Activated CD8-positive, alpha-beta memory T cell treated with anti-CD3 and anti-CD28 coated beads for 4 hours (primary cell): ENCODE measurements around the gene SON.
A peak's percentile ranks its signal among the peaks of the same experiment; 100 is the strongest.
"Not testable (repeated sequence)": the region's sequence is repeated elsewhere in the genome, so short reads cannot be mapped to it uniquely, and the experiment has no call there.

Experiments used
- DNase-seq, 2 donors: peaks; one replicate each; pipeline ENCODE4 v3.0.0-alpha.2; 2020; ENCODE audit warnings: low read depth in 2 of 2

The SON gene

DNA sequence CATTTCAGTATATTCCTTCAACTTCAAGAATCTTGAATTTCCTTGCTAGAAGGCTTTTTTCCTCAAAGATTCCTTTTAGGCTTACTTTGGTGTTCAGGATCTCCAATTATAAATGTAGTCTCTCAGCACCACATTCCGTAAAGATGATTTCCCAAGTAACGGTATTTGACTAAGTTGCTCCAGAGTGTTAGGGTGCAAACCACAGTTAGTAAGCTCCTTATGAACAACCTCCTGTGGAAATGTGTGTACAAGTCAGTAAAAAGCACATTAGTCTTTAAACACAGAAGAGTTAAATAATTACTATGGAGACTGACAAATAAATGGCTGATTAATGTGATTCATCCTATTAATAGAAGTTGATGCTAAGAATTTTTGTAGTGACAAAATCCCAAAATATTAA lies 35.4 kb downstream of the SON start:
- DNase-seq: no peak

DNA sequence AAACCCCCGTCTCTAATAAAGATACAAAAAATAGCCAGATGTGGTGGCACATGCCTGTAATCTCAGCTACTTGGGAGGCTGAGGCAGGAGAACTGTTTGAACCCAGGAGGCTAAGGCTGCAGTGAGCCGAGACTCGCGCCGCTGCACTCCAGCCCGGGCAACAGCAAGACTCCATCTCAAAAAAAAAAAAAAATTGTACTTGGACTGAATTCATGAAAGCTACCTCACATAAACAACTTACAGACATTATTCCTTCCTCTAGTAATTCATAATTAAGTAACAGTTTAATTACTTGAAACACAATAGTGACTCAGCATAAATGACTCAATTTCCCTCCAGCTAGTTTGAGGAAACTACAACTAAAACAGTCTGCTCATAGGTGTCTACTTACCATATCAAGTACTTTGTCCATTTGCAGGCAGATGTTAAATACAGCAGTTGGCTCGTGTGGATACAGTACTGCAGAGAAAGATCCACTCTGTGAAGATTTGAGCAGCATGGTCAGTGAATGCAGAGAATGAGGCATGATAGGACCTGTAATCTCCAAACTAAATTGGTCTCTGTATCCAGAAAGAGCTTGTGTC lies 36.2 kb downstream of the SON start:
- DNase-seq: no peak

DNA sequence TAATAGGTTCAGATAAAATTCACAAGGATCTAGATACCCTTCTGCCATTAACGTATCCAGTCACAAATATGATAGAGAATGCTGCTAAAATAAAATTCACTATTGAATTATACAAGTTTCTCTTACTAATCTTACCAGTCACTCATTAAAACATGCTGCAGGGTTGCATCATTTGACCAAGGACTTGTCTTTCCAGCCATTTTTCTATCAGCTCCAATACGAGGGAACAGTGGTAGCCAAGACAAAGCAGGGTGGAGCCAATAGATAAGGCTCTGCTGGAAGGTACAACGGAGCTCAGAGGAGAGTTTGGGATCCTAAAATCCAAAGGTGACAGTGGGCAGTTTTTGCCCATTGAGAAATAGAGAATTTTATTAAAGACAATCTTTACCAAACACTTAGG lies 41.6 kb downstream of the SON start:
- DNase-seq: no peak

DNA sequence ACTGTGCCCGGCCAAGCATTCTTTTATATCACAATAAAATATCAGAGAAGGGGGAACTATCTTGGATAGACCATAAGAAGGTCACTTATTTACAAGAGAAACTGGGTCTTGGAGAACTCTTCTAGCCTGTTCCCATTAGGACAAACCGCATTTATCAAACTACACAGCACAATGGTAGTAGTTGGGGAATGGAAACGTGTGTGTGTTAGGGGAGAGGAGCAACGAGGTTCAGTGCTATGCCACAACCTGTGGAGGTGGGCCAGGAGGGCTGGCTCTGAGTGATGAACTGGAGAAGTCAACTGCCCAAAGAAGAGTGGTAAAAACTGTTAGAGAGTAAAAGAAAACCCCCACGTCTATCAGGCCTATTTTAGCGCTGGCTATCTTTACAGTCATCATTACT lies 44.1 kb downstream of the SON start:
- no peak for DNase-seq

DNA sequence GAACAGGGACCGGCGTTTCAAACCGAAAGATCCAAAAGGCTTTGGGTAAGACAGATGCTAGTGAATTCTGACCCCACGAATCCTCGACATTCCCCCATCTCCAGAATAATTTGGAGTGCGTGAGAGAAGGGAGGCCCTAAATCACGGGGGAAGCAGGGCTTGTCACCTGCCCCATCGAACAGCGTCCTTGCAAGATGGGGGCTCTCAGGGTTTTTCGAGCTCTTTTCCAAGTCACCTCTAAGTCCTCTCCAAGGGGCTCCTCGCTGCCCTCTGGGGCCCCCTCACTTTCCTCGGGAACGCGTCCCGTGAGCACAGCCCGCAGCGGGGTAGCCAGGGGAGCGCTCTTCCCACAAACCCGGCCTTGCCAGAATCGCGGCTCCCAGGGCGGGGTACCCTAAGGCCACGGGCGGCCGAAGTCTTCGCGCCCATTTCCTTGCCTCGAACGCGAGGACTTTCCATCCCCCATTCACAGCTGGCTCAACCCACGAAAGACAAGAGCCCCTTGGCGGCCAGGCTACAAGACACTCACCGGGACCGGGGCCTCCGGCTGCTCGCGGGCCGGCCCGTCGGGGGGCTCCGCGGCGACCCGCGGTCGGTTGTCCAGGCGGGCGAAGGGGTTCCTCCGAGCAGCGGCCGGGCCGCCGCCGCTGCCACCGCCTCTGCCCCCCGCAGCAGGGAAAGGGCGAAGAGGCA lies 45.1 kb downstream of the SON start:
- DNase-seq: no peak

DNA sequence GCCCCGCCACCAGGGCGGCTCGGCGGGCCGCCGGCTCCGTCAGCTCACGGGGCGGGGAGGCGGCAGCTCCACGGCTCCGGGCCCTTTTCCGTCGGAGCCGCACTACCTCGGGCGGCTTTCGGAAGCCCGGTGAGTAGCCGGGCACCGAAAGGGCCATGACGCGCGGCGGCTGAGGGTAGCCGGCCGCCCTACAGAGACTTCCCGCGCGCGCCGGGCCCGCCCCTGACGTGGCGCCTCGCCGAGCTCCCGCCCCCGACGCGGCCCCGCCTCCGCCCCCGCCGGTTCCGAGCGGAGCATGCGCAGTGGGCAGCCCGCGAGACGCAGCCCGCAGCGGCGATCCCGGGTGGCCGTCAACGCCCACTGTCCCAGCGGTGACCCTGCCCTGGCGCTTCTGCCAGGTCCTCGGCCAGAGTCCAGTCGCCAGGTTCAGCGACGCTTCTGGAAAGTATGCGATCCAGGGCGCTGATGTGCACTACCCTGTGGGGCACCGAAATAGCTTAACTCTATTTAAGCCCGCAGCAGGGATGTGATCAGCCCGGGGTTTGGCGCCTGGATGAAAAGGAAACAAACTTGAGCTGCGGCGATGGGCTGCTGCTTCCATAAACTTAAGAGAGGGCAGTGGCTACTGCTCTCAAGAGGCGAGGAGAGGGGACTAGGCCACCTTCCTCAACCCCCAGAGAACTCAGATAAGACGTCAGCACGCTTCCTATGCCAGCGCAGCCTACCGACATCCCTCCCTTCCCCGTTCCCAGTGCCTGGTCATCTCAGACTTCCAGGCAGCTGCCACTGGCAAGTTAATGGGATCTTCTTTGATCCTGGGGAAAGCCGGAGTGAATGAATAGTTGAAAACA lies 45.9 kb downstream of the SON start, which contains the start of gene DONSON:
Gene DONSON, minus strand, starts transcription at position 200 of the 851 bp plus-strand sequence. Its CDS starts 43 bp downstream, at position 157.
- DNase-seq: peak; percentile 66 to 70

DNA sequence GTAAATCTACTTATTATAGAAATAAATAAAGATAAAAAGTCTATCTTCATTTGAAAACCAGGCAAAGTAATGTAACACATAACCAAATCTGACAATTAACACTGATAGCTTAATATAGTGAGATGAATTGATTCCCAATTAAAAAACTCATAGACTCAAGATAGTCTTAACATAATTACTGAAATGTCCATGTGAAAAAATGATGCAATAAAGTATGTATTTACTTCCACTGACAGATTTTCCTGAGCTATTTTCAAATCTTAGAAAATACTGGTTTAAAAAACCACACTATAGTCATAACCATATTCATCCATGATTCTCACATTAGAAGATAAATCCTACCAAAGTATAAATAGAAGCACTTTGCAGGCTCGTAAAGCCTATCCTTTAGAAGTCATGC lies 55.2 kb downstream of the SON start:
- DNase-seq: no peak

DNA sequence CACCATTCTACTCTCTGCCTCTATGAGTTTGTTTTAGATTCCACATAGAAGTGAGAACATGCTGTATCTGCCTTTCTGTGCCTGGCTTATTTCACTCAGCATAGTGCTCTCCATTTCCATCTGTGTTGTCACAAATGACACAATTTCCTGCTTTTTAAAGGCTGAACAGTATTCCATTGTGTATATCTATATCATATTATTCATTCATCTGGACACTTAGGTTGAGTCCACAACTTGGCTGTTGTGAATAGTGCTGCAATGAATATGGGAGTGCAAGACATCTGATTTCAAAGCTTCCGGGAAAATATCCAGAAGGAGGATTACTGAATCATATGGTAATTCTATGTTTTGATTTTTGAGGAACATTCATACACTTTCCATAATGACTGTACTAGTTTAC lies 65.7 kb downstream of the SON start:
- no peak for DNase-seq

DNA sequence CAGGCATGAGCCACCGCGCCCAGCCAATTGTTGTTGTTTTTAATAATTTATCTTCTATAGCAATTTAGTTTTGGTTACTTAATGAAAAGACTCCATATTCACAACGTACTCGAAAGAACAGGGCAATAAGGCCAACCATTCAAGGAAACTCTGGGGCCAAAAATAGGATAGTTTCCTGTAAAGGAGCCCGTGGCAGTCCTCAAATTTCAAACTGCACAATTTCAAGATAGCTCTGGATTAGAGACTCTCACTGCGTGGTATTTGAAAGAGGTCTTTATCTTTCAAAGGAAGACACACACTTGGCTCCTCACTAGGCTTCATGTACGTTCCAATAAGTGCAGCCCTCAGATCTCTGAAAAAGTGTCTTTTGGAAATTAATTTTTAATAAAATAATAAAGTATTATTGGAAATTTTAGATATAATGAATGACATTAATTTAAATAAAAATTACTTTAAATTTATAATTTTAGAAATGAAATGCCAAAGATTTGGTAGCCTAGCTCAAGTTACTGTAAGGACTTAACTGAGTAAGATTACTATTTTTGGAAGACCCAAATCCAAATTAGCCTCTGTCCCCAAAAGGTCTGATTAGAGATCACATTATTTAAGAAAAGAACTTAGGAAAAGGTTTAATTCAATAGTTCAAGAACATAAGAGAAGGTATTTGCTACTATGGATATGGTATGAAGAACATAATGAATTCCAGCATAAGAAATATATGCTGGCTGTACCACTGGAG lies 68.3 kb downstream of the SON start:
- DNase-seq: no peak

DNA sequence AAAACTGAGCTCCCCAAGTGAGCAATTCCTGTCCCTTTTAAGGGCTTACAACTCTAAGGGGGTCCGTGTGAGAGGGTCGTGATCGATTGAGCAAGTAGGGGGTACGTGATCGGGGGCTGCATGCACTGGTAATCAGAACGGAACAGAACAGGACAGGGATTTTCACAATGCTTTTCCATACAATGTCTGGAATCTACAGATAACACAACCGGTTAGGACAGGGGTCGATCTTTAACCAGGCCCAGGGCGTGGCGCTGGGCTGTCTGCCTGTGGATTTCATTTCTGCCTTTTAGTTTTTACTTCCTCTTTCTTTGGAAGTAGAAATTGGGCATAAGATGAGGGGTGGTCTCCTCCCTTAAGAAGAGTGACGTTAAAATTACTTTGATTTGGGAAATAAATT lies 74.7 kb downstream of the SON start:
- DNase-seq: not testable (repeated sequence)

DNA sequence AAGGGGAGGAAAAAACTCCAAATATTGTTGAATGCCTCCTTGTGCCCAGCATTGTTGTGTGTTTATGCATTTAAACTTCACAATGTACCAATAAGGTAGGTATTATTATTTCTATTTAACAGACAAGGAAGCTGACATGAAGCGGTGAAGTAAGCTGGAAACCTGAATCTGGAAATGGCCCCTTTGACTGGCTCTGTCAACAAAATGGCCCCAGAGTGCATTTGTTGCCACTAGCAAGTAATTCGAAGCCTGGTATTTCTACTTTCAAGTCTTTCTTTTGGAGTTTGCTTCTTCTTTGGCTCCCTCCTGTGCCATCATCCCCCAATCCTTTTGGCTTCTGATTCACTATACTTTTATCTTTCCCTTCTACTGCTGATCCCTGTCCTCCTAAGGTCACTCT lies 75.6 kb downstream of the SON start:
- DNase-seq: no peak

DNA sequence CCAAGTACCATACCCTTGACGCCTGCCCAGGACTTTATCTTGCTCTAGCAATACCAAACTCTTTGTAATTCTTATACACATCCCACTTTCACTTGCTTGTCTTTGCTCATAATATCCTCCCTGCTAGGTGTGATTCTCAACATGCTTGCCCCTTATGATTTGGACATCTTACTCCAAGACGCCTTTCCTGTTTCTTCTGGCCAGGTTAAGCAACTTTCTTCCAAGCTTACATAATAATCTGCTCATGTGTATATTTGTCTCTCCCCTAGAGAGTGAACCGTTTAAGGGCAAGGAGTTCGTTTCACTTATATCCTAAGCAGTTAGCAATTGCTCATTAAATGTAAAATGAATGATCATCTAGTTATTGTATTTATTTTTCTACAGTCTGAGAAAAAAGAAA lies 76.9 kb downstream of the SON start:
- DNase-seq: no peak

DNA sequence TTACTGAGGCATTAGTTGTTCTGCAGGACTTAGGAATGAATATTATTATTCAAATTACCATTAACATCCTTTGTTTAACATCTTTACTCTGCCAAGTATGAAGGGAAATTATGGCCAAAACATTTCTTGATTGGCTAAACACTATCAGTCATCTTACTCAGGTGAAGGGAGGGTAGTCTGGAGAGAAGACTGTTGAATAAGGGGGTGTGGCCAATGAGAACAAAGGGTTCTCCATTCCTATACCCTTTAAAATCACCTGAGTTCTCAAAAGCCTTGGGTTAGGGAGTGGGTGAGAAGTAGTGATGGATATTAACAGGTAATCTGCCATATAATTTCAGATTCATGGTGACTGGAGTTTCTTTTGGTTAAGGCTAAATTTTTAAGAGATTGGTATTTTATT lies 79.4 kb downstream of the SON start:
- no peak for DNase-seq

DNA sequence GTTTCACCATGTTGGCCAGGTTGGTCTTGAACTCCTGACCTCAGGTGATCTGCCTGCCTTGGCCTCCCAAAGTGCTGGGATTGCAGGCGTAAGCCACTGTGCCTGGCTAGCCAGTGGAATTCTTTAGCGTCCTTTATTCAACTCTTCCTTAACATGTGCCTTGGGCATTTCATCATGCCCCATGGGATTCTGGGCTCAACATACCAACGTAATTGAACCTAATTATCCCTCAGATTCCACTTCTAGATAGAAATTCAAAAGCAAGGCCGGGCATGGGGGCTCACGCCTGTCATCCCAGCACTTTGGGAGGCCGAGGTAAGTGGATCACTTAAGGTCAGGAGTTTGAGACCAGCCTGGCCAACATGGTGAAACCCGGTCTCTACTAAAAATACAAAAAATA lies 83.3 kb downstream of the SON start:
- not testable (repeated sequence) for DNase-seq
